Ramos (cell line): ENCODE results near the gene HPCAL1.

Source experiments
- in situ Hi-C: fragments of 300-500 bp; cut with MboI; formaldehyde crosslinking; loops from one replicate; pipeline ENCODE4 v1.14.3; 2022; ENCODE audit warnings: low sequenced_read_pairs; ENCODE audit not compliant: unreplicated experiment

The HPCAL1 gene

DNA sequence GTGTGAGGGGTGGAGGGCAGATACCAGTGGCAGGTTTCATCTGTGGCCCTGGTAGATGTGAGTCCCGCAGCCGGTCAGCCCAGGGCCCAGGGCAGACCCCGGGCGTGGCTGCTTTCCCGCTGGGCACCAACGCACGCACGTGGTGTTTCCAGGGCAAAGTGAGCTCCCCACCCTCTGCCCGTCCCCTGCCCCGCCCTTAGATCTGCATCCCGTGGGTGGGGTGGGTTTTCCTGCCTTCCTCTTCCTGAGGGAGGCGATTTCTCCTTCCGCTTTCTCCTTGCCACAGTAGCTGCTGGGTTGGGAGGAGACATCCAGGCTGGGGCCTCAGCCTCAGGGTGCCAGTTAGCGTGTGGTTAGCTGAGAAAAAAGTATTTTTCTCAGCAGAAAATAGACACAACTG is 95.8 kb downstream of the HPCAL1 start:
- in situ Hi-C loops = no loop called here

DNA sequence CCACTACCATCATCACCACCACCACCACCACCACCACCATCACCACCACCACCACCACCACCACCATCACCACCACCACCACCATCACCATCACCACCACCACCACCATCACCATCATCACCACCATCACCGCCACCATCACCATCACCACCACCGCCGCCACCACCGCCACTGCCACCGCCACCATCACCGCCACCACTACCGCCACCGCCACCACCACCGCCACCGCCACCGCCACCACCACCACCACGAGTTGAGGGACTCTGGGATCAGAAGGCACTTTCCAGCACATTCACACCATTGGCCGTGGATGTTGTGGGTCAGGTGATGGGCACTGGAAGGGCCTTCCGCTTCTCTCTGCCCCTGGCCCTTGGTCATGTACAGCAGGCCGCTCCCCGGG is 96.7 kb downstream of the HPCAL1 start:
- in situ Hi-C loops = no loop called here

DNA sequence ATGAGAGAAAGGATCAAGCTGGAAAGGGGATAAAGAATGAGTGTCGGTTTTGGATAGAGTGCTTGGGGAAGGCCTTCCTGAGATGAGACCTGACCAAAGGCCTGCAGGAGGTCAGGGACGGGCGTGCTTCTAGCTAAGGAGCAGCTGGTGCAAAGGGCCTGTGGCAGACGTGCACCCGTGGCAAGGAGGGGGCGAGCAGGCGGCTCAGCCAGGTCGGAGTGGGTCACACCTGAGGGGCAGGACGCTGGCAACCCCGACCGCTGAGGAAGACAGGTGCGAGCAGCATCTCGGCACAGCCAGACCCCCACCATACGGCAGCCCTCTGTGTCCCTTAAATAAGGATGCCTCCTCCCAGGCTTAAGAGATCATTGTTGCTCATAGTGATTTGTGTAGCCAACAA is 97.3 kb downstream of the HPCAL1 start:
- in situ Hi-C loops = no loop called here

DNA sequence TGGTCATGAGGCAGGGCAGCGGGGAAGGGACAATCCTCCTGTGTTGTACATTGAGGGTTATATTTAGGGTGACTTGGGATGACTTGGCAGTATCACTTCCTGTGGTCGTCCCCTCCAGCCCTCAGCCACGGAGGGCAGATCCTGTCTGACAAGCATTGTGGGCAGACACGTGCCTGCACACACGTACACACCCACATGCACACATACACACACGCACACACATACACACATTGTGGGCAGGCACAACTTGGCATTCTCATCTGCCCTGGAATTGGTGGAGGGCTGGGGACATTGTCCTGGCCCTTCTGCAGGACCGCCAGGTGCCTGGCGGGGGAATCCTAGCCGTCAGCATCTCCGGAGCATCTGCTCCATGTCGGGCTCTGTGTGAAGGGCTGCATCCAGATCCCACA is 97.9 kb downstream of the HPCAL1 start:
- in situ Hi-C loops = no loop called here

DNA sequence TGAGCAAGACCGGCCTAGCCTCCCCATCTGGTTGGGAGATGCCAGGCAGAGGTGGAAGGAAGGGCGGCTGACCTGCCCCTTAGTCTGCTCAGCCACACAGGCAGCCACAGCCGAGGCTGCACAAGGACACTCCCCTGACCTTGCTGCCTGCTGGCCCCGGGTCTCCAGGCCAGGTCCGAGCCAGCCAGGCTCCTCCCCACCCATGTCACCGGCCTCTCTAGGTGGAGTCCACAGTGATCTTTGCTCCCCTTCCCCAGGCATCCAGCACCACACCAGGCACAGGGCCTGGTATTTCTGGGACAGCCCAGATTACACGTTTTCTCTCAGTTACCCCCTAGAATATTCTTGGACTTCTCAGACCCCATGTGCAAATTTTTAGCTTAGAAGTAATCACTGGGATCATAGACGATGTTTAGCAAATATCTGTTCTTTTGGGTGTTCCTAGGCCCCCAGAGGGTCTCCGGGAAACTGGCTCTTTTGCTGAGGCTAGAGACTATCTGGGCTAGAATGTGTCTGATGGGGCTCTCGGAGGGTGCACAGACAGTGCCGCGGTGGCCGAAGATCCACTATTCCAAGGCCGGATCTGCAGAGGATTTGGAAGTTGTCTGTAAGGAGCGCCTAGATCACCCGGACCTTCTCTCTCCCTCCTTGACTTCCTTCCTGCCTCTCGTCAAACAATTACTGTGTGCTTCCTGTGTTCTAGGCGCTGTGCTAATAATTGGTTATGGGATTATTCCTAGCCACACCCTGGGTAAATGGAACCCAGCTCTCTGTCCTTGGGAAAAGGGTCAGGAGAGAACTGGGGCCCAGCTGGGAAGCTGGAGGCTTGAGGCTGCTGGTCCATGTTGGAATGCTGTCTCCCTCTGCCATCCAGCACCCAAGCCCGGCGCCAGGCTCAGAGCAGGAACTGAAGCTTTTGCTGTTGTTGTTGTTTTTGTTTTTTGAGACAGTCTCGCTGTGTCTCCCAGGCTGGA is 98.6 kb downstream of the HPCAL1 start:
- in situ Hi-C loops = no loop called here

DNA sequence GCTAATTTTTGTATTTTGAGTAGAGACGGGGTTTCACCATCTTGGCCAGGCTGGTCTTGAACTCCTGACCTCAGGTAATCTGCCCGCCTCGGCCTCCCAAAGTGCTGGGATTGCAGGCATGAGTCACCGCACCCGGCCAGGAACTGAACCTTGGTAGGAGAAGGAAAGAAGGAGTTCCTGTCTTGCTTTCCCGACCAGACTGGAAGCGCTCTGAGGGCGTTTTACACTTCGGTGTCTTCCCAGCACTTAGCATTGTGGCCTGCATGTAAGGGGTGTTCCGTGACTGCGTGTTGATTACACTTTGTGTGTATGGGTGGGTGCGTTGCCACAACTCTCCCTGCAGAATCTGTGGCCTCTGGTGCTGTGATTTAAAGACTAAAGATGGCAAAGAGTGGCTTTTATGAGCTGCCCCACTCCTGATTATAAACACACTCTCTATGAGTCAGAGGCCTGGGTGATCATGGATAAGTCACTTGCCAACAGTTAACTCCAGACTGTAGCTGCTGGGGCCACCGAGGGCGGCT is 99.4 kb downstream of the HPCAL1 start:
- in situ Hi-C loops = no loop called here

DNA sequence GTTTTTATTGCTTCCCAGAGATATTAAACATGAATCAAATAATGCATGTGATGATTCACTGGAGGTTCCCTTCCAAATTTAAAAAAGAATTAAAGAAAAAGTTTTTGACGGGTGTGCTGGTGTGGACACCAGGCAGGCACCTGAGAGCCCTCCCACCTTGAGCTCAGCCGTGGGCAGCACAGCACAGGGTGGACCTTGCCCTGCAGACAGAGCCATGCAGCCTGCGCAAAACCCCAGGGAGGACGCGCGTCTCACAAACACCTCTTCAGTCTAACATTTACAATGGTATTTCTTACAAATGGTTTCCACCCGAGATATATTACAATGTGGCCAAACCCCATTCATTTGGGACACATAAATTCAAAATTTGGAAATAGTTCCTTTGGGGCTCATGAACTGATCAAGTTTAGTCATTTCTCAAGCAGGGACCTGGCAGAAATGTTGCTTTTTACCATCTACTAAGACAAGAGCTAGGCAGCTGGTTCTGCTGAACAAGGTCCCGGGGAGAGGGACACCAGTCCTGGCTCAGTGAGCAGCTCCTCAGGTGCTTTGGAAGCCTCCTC is 100.0 kb downstream of the HPCAL1 start:
- in situ Hi-C loops = no loop called here

DNA sequence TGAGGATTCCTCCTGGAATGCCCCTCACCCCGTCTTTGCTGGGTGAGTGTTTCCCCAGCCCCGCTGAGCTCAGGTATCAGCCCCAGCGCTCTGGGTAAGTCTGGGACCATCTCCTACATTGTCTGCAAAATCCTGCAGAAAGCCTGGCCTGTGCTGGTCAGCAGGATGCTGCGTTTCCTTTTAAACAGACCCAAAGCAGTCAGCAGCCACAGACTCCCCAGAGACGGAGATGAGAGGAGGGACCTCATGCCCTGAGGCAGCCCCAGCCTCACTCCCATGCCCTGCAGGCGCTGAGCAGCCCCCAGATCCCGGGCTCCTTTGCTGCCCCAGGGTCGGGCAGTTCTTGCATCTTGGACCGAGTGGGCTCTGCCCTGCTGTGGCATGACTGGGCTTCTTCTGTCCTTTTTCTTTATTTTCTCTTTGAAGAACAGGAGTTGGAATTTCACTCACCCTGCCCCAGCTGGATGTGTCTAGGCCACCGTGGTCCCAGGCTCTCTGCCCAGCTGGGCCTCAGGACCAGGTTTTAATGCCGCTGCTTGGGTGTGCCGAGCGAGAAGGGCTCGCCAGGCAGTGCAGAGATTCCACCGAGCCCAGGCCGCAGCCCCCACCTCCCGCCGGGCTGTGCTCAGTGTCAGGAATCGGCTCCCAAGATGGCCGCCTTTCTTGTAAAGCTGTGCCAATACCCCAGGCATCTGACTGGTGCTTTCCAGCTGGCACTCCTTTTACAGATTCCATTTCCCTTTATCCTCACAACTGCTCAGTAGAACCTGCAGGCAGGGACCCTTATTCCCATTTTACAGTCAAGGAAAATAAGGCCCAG is 101.8 kb downstream of the HPCAL1 start:
- in situ Hi-C loops = no loop called here

DNA sequence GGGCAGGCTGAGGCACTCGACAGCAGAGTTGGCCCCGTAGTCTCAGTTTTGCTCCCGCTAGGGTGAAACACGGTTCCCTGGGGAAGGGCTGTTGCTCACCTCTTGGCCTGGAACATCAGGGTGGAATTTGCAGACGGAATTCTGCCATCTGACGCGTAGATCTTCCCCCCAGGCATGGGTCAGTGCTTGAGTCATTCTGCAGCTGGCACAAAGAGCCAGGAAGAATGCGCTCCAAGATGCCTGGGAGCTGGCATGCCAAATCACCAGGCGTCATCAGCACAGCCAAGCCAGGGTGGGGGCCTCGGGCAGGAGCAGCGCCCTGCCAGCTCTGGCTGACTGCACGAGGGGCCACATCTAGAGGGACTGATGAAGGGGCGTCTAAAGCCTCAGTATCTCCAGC is 102.7 kb downstream of the HPCAL1 start:
- in situ Hi-C loops = no loop called here

DNA sequence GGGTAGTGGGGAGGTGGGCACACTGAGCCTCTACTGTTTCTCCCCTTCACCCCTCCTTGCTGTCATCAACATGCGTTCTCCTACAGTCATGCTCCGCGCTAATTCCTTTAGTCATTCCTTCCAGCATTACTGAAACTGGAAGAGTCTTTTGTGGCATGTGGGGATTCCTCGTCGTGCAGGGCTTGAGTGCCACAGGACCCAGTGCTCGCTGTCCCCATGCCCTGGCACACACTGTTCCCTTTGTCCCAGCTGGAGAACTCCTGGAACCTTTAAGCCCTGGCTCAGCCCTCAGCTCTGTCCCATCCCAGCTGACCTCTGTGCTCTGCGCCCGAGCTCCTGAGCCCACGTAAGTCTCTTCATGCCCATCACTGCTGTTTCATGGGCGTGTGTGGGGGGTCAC is 103.3 kb downstream of the HPCAL1 start:
- in situ Hi-C loops = no loop called here

DNA sequence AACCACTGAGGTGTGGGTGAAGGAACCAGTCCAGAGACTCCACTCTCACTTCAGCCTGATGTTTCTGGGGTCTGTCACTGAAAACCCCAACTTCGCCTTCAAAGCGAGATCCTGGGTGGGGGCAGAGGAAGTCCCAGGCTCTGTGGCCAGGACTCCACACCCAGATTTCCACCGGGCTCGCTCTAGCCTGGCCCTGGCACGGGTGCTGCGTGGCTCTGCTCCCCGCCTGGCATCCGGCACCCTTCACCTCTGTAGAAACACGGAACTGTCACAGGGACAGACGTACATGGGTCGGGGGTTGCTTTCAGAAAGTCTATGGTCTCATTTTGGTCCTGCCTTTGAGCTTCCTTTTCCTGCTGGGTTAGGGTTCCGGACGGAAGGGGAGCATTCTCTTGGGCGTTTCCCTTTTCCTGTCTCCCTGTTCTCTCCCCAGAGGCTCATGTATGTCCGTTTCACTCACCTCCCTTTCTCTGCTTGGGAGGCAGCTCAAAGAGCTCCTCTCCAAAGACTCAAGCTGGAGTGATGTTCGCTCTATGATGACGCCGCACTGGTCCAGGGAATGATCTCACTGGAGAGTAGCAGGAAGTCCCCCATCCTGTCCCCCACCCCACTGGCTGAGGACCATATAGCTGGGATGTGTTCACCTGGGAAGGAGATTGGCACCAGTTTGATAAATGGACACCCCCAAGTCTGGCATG is 103.9 kb downstream of the HPCAL1 start:
- in situ Hi-C loops = no loop called here

DNA sequence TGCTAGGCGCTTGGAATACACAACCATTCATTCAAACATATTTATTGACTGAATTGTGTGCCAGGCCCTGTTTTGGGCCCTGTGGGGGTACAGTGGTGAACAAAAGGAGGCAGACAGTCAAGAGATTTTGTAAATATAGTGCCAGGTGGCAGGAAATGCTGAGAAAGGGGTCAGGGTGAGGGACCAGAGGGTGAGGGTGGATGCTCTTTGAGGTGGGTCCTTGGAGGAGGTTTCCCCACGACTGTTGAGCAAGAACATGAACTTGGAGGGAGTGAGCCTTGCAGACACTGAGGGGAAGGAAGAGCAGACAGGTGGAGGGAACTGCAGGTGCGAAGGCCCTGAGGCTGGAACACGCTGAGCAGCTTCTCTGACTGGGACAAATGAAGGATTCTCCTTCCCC is 104.7 kb downstream of the HPCAL1 start:
- in situ Hi-C loops = no loop called here

DNA sequence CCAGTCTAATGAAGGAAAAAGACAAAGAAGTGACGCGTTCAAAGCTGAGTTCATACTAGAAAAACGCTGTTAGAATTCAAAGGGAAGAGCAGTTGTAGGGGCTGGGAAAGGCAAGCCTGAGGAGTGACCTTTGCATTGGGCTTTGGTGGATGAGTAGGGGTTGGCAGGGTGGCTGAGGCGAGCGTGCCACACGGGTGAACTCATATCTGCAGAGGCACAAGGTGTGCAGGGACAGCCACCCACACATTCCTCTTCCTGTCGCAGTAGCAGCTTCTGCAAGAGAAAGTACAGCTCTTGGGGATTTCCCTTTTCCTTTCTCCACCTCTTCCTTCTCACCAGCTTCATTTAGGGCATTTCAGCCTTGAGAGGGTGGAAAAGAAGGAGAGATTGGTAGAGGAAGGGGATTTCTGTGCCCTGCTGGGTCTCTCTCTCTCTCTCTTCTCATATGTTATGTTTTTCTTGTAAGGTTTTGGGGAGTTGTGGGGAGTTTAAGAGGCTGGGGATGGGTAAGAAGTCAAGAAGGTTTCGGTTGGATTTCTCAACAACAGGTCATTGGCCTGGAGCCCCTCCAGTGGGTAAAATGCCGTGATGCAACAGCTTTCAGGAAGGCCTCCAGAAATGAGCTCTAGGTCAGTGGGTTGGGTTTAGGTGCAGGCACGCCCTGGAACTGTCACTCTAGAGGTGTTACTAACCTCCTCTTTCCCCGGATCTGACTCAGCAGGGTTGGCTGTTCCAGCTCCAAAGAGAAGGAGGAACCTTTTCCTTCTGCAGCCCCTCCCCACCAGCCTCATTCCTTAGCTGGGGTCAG is 105.3 kb downstream of the HPCAL1 start:
- in situ Hi-C loops = no loop called here

DNA sequence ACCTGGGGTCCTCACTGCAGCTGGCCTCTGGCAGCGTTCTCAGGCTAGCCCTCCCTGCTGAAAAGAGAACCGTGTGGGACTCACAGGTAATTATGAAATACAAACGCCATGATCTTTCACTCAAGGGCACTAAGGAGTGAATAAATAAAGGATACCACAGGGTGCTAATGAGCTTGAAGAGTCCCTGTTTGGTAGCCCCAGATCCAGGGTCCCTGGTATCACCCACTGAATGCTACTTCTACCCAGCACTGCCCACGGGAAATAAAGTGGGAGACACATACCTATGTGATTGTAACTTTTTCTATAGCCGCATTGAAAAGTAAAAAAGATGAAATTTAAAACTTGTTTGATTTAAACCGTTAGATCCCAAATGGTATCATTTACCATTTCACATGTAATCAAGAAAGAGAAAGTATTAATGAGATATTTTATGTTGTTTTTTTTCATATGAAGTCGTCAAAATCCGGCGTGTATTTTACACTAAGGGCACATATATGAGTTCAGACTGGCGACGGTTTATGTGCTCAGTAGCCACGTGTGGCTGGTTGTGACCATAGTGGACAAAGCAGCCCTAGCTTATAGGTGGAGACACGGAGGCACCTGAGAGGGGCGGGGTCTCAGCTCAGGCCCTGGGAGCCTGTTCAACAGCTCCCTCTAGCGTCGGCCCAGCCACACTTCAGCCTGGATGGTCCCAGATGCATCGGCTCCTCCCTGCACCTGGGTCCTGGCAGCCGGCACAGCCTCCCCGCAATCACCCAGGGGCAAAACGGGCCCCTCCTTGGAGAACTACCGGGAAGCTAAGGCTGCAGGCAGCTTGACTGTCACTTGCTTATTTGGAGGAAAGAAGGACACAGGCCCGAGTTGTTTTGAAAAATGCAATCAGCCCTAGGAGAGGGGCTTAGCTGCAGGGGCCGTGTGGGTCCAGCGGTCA is 106.2 kb downstream of the HPCAL1 start:
- in situ Hi-C loops = no loop called here

DNA sequence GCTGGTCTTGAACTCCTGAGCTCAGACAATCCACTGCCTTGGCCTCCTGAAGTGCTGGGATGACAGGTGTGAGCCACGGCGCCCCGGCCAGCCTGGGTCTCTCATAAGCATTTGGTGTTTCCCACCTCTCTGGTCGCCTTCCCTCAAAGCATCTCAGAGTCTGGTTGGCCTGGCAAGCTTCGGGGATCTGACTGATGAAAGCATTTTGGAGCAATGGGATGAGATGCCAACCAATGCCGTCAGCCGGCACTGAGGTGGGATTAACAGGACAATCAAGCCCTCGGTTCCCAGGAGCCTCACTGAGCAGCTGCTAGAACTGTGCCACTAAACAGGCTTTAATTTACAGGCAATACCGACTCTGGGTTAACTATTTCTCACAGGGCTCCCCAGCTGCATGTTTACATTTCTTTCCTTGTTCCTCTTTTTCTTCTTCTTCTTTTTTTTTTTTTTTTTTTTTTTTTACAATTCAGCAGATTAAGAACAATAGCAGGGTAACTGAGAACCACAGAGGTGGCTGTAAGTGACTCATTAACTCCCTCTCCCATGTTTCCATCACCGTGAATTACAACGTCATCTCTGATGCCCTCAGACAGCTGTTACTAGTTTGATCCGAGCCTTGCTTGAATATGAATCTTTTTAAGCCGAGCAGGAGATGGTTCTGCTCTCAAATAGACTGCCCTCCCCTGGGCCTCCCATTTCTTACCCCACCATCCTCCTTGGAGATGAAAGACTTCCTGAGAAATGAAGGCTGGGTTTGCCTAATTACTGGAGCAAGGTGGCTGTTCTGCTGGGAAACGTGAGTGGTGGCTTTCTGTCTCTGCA is 107.5 kb downstream of the HPCAL1 start:
- in situ Hi-C loops = loop anchor here (10.0 kb wide), 1 partner anchor 275 kb away; no protein-coding TSS in a partner anchor

DNA sequence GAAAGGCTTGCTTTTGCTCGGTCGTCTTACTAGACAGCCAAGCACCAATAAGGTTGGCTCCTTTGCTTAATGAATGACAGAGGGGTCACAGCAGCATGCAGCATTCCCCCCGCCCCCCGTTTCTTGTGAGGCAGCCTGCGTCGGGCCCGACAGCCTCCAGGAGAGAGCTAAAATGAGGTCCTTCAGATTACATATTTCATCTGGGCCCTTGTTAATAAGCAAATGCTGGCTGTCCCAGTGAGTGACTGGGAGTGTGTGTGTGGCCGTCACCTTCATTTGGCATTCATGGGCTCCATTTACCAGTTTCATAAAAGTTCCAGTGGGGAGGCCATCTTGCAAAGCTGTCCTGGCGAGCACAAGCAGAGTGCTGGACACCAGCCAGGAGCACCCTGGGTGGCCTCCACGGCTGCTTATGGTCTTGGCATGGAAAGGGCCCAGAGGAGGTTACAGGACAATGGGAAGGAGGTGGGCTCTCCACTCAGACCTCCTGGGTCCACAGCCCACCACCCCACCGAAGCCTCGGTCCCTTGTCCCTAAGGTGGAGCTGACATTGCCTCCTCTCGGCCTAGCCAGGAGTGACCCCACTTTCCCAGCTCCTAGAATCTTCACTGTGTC is 108.2 kb downstream of the HPCAL1 start:
- in situ Hi-C loops = loop anchor here (10.0 kb wide), 1 partner anchor 276 kb away; no protein-coding TSS in a partner anchor

DNA sequence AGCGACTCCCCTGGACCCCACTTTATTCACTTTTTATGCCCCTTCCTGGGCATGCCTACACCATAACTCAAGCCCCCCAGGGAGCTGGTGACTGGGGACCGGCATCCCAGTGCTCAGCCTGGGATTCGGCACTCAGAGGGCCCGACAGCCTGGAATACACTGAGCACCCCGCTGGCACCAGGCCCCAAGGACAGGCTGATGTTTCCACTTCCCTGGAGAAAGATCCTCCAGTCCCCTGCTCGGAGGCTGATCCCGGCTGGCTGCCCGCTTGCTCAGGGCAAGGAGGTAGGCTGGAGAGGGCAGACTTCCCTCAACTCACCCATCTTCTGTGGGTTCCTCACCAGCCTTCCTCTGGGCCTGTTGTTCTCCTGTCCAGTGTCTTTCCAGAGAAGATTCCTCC is 108.9 kb downstream of the HPCAL1 start:
- in situ Hi-C loops = loop anchor here (10.0 kb wide), 1 partner anchor 277 kb away; no protein-coding TSS in a partner anchor
